ENCODE measurements around the gene MVB12B.

MVB12B gene

GRCh38 chr9:126386776-126387175 lies 60.1 kb downstream of the MVB12B start:
- no peak for DNase-seq (ENCODE audit: low read depth, low spot score)
- Histone ChIP-seq H3K9me3 (ENCODE audit: low read depth, low read length) (no peaks in the 10 kb centered on the region), H3K9ac (ENCODE audit: insufficient read length) (no peak overlapping the region), H3K27ac (no peak overlapping the region), H3K4me3 (no peak overlapping the region), H3K36me3 (ENCODE audit: insufficient read depth, low read length) (no peaks in the 10 kb centered on the region)
- TF ChIP-seq FOXP2 (optimal IDR thresholded peaks at IDR 0.05; ENCODE audit: control extremely low read depth, extremely low read length, insufficient read depth) (no peak), POLR2AphosphoS5 (IDR thresholded peaks at IDR 0.05; ENCODE audit: borderline replicate concordance, low read depth, low read length) (no peak), EZH2 (IDR thresholded peaks at IDR 0.05) (no peak)

GRCh38 chr9:126388964-126389708 lies 62.5 kb downstream of the MVB12B start:
- Histone ChIP-seq H3K27ac (no peak overlapping the region), H3K9me3 (ENCODE audit: low read depth, low read length) (no peaks in the 10 kb centered on the region), H3K9ac (ENCODE audit: insufficient read length) (no peak overlapping the region), H3K36me3 (ENCODE audit: insufficient read depth, low read length) (0 out of 2 replicates have a peak, but pooled peaks cover 3% of the 10 kb centered on the region), H3K4me3 (no peak overlapping the region)
- TF ChIP-seq EZH2 (IDR thresholded peaks at IDR 0.05) (no peak), FOXP2 (optimal IDR thresholded peaks at IDR 0.05; ENCODE audit: control extremely low read depth, extremely low read length, insufficient read depth) (no peak), POLR2AphosphoS5 (IDR thresholded peaks at IDR 0.05; ENCODE audit: borderline replicate concordance, low read depth, low read length) (no peak)
- DNase-seq (ENCODE audit: low read depth, low spot score) = no peak

GRCh38 chr9:126389992-126390391 lies 63.4 kb downstream of the MVB12B start:
- TF ChIP-seq FOXP2 (optimal IDR thresholded peaks at IDR 0.05; ENCODE audit: control extremely low read depth, extremely low read length, insufficient read depth) (no peak), POLR2AphosphoS5 (IDR thresholded peaks at IDR 0.05; ENCODE audit: borderline replicate concordance, low read depth, low read length) (no peak)
- Histone ChIP-seq H3K27ac (no peak overlapping the region), H3K36me3 (ENCODE audit: insufficient read depth, low read length) (0 out of 2 replicates have a peak, but pooled peaks cover 3% of the 10 kb centered on the region), H3K9me3 (ENCODE audit: low read depth, low read length) (no peaks in the 10 kb centered on the region), H3K4me3 (no peak overlapping the region), H3K9ac (ENCODE audit: insufficient read length) (no peak overlapping the region)
- DNase-seq (ENCODE audit: low read depth, low spot score) = no peak

GRCh38 chr9:126390923-126391322 lies 64.3 kb downstream of the MVB12B start:
- no peak overlapping the region for H3K27ac ChIP-seq
- TF ChIP-seq EZH2 (IDR thresholded peaks at IDR 0.05) = no peak
- TF ChIP-seq FOXP2 (optimal IDR thresholded peaks at IDR 0.05; ENCODE audit: control extremely low read depth, extremely low read length, insufficient read depth) = no peak
- TF ChIP-seq POLR2AphosphoS5 (IDR thresholded peaks at IDR 0.05; ENCODE audit: borderline replicate concordance, low read depth, low read length) = no peak
- H3K36me3 ChIP-seq (ENCODE audit: insufficient read depth, low read length) = 0 out of 2 replicates have a peak, but pooled peaks cover 3% of the 10 kb centered on the region
- no peak overlapping the region for H3K4me3 ChIP-seq
- H3K9ac ChIP-seq (ENCODE audit: insufficient read length) = no peak overlapping the region
- DNase-seq (ENCODE audit: low read depth, low spot score) = no peak
- H3K9me3 ChIP-seq (ENCODE audit: low read depth, low read length) = no peaks in the 10 kb centered on the region

- 0 out of 2 replicates have a peak, but pooled peaks cover 3% of the 10 kb centered on the region for H3K36me3 ChIP-seq (ENCODE audit: insufficient read depth, low read length)
- DNase-seq (ENCODE audit: low read depth, low spot score) = no peak
- H3K4me3 ChIP-seq = no peak overlapping the region
- H3K27ac ChIP-seq = no peak overlapping the region
- TF ChIP-seq EZH2 (IDR thresholded peaks at IDR 0.05) (no peak), POLR2AphosphoS5 (IDR thresholded peaks at IDR 0.05; ENCODE audit: borderline replicate concordance, low read depth, low read length) (no peak), FOXP2 (optimal IDR thresholded peaks at IDR 0.05; ENCODE audit: control extremely low read depth, extremely low read length, insufficient read depth) (no peak)
- H3K9me3 ChIP-seq (ENCODE audit: low read depth, low read length) = no peaks in the 10 kb centered on the region
- no peak overlapping the region for H3K9ac ChIP-seq (ENCODE audit: insufficient read length)
Measured at GRCh38 chr9:126391713-126392661, 65.4 kb downstream of the MVB12B start.

- H3K9me3 ChIP-seq (ENCODE audit: low read depth, low read length) = no peaks in the 10 kb centered on the region
- no peak for DNase-seq (ENCODE audit: low read depth, low spot score)
- H3K27ac ChIP-seq = no peak overlapping the region
- 0 out of 2 replicates have a peak, but pooled peaks cover 3% of the 10 kb centered on the region for H3K36me3 ChIP-seq (ENCODE audit: insufficient read depth, low read length)
- no peak overlapping the region for H3K4me3 ChIP-seq
- no peak overlapping the region for H3K9ac ChIP-seq (ENCODE audit: insufficient read length)
- TF ChIP-seq EZH2 (IDR thresholded peaks at IDR 0.05) (no peak), POLR2AphosphoS5 (IDR thresholded peaks at IDR 0.05; ENCODE audit: borderline replicate concordance, low read depth, low read length) (no peak)
Measured at GRCh38 chr9:126392662-126393371, 66.2 kb downstream of the MVB12B start.

GRCh38 chr9:126393876-126394275 lies 67.2 kb downstream of the MVB12B start:
- Histone ChIP-seq H3K27ac (no peak overlapping the region), H3K36me3 (ENCODE audit: insufficient read depth, low read length) (0 out of 2 replicates have a peak, but pooled peaks cover 3% of the 10 kb centered on the region), H3K4me3 (no peak overlapping the region), H3K9me3 (ENCODE audit: low read depth, low read length) (no peaks in the 10 kb centered on the region), H3K9ac (ENCODE audit: insufficient read length) (no peak overlapping the region)
- no peak for TF ChIP-seq POLR2AphosphoS5 (IDR thresholded peaks at IDR 0.05; ENCODE audit: borderline replicate concordance, low read depth, low read length)
- no peak for TF ChIP-seq EZH2 (IDR thresholded peaks at IDR 0.05)
- no peak for TF ChIP-seq FOXP2 (optimal IDR thresholded peaks at IDR 0.05; ENCODE audit: control extremely low read depth, extremely low read length, insufficient read depth)
- DNase-seq (ENCODE audit: low read depth, low spot score) = no peak

GRCh38 chr9:126394802-126395201 lies 68.2 kb downstream of the MVB12B start:
- no peak overlapping the region for H3K27ac ChIP-seq
- H3K36me3 ChIP-seq (ENCODE audit: insufficient read depth, low read length) = 0 out of 2 replicates have a peak, but pooled peaks cover 3% of the 10 kb centered on the region
- H3K9ac ChIP-seq (ENCODE audit: insufficient read length) = no peak overlapping the region
- no peak for DNase-seq (ENCODE audit: low read depth, low spot score)
- H3K9me3 ChIP-seq (ENCODE audit: low read depth, low read length) = no peaks in the 10 kb centered on the region
- H3K4me3 ChIP-seq = no peak overlapping the region
- TF ChIP-seq POLR2AphosphoS5 (IDR thresholded peaks at IDR 0.05; ENCODE audit: borderline replicate concordance, low read depth, low read length) (no peak), EZH2 (IDR thresholded peaks at IDR 0.05) (no peak), FOXP2 (optimal IDR thresholded peaks at IDR 0.05; ENCODE audit: control extremely low read depth, extremely low read length, insufficient read depth) (no peak)
